ENCODE data around the gene APBB2.
"Not testable (repeated sequence)": the region's sequence is repeated elsewhere in the genome, so short reads cannot be mapped to it uniquely, and the experiment has no call there.

APBB2 gene

DNA sequence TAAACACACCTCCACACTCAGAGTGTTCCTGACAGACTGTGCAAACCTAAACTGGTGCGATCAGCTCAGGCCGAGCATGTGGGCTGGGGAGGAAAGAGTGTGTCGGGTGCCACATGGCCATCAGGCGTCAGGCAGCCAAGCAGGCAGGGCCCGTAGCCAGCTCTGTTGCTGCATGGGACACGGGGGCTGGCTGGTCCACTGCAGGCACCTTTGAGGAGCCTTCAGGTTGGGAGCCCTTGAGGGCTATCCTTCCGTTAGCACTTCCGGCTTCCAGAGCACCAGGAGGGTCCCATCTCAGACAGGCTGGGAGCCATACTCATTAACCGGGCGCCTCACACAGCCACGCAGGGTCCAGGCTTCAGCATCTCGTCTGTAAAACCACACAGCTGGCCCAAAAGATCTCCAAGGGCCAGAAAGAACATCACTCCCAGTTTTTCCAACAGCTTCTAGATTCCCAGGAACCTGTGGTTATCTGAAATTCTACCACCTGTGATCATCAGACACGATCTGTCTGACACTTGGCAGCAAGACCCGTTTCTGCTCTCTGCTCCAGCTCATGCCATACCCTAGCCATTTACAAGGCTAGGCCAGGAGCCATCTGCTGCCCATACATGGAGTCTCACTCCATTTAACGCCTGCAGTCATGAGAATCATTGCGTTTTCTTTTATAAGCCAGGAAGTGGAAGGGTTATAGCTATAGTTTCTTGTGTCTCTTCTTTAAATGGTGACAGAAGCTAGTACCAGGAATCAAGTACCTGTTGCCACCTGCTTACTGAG lies 377.1 kb downstream of the APBB2 start:
- Mint-ChIP-seq H3K4me1 (ENCODE audit: low read depth) (peaks cover 7% of the 10 kb centered on the region), H3K27me3 (no peaks in the 10 kb centered on the region), H3K4me3 (no peak overlapping the region), H3K27ac (no peak overlapping the region), H3K9me3 (no peaks in the 10 kb centered on the region), H3K36me3 (ENCODE audit: low read depth) (no peaks in the 10 kb centered on the region)
- DNase-seq = no peak

DNA sequence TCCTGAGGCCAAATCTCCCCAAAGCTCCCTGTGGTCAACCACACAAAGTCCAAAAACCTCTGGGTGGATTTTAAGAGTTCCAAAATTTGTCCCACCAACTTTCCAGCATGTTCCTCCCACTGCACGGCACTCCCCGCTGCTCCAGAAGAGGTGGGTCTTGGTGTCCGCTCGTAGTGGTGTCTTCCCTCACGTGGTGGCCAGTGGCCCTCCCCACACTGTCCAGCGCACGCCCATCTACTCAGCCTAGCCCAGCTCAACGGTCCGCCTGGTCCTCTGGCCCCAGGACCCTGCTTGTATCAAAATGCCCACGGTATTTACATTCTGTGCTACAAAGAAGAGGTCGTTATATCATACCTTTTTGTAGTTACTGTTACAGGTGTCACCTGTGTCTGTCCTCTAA lies 381.1 kb downstream of the APBB2 start:
- Mint-ChIP-seq H3K36me3 (ENCODE audit: low read depth) (no peaks in the 10 kb centered on the region), H3K4me1 (ENCODE audit: low read depth) (no peaks in the 10 kb centered on the region), H3K27me3 (peaks cover 4% of the 10 kb centered on the region), H3K27ac (no peak overlapping the region), H3K9me3 (peaks cover 3% of the 10 kb centered on the region), H3K4me3 (no peak overlapping the region)
- DNase-seq = no peak

DNA sequence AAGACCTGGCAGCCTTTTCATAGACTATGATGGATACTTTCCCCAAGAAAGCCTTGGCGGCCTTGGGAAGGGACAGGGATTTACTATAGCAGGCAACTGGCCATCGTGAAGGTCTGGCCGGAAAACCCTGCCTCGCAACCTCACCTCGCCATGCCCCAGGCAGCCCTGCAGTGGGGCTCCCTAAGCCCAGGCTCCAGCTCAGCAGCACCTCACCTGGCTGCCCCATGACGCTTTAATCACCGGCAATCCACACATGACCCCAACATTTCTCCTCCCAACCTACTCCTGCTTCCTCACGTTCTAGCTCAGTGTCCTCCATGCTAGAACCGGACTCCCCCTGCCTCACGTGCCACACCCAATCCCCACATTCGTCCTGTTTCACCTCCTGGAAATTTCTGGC lies 382.2 kb downstream of the APBB2 start:
- no peaks in the 10 kb centered on the region for H3K36me3 Mint-ChIP-seq (ENCODE audit: low read depth)
- no peak for DNase-seq
- peaks cover 7% of the 10 kb centered on the region for H3K9me3 Mint-ChIP-seq
- H3K27me3 Mint-ChIP-seq = peaks cover 4% of the 10 kb centered on the region
- peaks cover 2% of the 10 kb centered on the region for H3K4me1 Mint-ChIP-seq (ENCODE audit: low read depth)
- no peak overlapping the region for H3K27ac Mint-ChIP-seq
- no peak overlapping the region for H3K4me3 Mint-ChIP-seq

DNA sequence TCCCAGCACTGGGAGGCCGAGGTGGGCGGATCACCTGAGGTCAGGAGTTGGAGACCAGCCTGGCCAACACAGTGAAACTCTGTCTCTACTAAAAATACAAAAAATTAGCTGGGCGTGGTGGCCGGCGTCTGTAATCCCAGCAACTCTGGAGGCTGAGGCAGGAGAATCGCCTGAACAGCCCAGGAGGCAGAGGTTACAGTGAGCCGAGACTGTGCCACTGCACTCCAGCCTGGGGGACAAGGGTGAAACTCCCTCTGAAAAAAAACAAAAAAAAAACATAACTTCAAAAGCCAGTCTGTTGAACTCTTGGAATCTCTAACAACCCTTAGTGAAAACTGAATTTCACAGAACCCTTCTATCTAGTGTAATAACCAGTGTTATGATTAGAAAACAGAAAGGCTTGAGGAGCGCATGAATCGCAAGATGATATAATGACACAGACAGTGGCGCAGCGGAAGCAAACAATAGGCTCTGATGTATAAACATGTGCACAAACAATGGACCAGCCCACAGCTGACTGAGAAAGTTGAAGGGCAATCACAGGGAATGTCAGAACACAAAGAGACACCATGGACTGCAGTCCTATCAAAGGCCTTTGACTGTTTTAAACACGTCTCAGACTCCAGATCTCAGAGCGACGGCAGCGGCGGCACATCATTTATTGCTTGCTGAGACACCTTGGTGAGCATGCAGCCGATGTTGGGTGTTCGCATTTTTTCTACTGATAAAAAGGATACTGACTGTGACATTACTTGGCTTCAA lies 383.0 kb downstream of the APBB2 start:
- peaks cover 2% of the 10 kb centered on the region for H3K4me1 Mint-ChIP-seq (ENCODE audit: low read depth)
- H3K9me3 Mint-ChIP-seq = peaks cover 7% of the 10 kb centered on the region
- H3K27ac Mint-ChIP-seq = no peak overlapping the region

DNA sequence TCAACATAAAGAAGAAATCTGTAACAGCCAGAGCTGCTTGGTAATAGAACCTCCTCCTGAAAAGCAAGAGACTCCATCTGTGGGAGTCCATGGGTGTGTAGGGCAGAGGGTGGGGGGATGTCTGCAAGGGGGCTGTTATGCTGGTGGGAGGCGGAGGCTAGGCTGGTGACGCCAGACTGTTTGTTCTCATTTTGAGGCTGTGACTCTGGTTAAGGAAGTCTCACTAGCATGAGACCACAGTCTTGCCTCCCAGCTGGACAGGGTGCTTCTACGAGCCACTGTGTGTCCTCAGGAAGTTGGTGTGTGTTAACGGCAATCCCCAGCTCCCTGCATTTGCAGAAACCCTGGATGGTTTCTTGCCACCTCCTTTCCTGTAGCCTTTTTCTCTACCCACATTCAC lies 384.8 kb downstream of the APBB2 start:
- H3K27me3 Mint-ChIP-seq = peaks cover 4% of the 10 kb centered on the region
- no peak overlapping the region for H3K27ac Mint-ChIP-seq
- H3K4me1 Mint-ChIP-seq (ENCODE audit: low read depth) = peaks cover 2% of the 10 kb centered on the region
- H3K9me3 Mint-ChIP-seq = peaks cover 7% of the 10 kb centered on the region
- no peak for DNase-seq
- H3K4me3 Mint-ChIP-seq = no peak overlapping the region
- no peaks in the 10 kb centered on the region for H3K36me3 Mint-ChIP-seq (ENCODE audit: low read depth)

More for the DNA sequence above, 383.0 kb downstream of the APBB2 start:
- Mint-ChIP-seq H3K36me3 (ENCODE audit: low read depth) (no peaks in the 10 kb centered on the region), H3K4me3 (no peak overlapping the region), H3K27me3 (peaks cover 4% of the 10 kb centered on the region)
- no peak for DNase-seq

DNA sequence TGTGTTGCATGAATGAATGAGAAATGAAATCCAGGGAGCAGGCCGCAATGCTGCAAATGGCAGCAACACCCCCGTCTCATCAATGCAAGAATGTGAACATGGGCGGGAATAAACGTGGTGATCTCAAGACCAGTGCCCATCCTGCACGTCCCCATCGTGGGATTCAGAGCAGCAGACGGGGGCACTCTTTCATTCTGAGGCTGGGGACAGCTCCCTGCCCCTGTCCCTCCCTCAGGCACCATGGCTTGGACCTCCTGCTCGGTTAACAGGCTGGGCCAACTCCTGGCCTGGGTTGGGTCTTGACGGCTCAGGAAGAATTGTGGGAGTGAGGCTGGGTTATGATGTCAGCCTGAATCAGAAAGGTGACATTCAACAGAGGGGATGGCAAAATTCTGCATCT lies 385.7 kb downstream of the APBB2 start:
- no peak for DNase-seq

DNA sequence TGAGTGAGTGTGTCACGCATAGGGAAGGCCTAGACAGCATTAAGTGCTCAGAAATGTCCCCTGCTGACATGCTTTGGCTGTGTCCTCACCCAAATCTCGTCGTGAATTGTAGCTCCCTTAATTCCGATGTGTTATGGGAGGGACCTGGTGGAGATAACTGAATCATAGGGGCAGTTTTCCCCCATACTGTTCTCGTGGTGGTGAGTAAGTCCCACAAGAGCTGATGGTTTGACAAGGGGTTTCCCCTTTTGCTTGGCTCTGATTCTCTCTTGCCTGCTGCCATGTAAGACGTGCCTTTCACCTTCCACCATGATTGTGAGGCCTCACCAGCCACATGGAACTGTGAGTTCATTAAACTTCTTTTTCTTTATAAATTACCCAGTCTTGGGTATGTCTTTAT lies 386.6 kb downstream of the APBB2 start:
- DNase-seq = no peak
- H3K4me1 Mint-ChIP-seq (ENCODE audit: low read depth) = peaks cover 2% of the 10 kb centered on the region
- H3K27me3 Mint-ChIP-seq = peaks cover 4% of the 10 kb centered on the region
- peaks cover 7% of the 10 kb centered on the region for H3K9me3 Mint-ChIP-seq
- H3K4me3 Mint-ChIP-seq = no peak overlapping the region
- no peaks in the 10 kb centered on the region for H3K36me3 Mint-ChIP-seq (ENCODE audit: low read depth)
- no peak overlapping the region for H3K27ac Mint-ChIP-seq

More for the DNA sequence above, 385.7 kb downstream of the APBB2 start:
- H3K4me1 Mint-ChIP-seq (ENCODE audit: low read depth) = peaks cover 2% of the 10 kb centered on the region
- no peak overlapping the region for H3K4me3 Mint-ChIP-seq
- H3K27ac Mint-ChIP-seq = no peak overlapping the region
- H3K27me3 Mint-ChIP-seq = peaks cover 4% of the 10 kb centered on the region
- peaks cover 7% of the 10 kb centered on the region for H3K9me3 Mint-ChIP-seq
- no peaks in the 10 kb centered on the region for H3K36me3 Mint-ChIP-seq (ENCODE audit: low read depth)

DNA sequence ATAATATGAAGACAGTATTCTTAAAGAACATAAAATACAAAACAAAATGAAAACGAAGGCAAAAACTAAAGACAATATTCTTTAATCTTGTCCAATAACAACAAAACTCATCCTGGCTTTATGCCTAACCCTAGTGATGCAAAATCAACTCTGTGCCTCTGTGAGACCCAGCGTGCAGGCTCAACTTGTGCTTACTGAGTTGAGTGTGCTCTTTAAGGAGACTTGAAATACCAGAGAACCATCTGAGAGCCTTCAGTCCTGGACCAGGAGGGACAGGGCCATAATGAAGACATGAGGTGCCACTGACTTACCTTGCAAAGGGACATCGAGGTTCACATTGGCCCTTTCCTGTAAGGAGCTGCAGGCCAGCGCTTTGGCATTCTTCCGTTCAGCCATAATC lies 387.5 kb downstream of the APBB2 start:
- peaks cover 7% of the 10 kb centered on the region for H3K9me3 Mint-ChIP-seq
- H3K4me1 Mint-ChIP-seq (ENCODE audit: low read depth) = peaks cover 2% of the 10 kb centered on the region
- peaks cover 4% of the 10 kb centered on the region for H3K27me3 Mint-ChIP-seq
- H3K27ac Mint-ChIP-seq = no peak overlapping the region
- DNase-seq = no peak
- H3K36me3 Mint-ChIP-seq (ENCODE audit: low read depth) = no peaks in the 10 kb centered on the region
- no peak overlapping the region for H3K4me3 Mint-ChIP-seq

DNA sequence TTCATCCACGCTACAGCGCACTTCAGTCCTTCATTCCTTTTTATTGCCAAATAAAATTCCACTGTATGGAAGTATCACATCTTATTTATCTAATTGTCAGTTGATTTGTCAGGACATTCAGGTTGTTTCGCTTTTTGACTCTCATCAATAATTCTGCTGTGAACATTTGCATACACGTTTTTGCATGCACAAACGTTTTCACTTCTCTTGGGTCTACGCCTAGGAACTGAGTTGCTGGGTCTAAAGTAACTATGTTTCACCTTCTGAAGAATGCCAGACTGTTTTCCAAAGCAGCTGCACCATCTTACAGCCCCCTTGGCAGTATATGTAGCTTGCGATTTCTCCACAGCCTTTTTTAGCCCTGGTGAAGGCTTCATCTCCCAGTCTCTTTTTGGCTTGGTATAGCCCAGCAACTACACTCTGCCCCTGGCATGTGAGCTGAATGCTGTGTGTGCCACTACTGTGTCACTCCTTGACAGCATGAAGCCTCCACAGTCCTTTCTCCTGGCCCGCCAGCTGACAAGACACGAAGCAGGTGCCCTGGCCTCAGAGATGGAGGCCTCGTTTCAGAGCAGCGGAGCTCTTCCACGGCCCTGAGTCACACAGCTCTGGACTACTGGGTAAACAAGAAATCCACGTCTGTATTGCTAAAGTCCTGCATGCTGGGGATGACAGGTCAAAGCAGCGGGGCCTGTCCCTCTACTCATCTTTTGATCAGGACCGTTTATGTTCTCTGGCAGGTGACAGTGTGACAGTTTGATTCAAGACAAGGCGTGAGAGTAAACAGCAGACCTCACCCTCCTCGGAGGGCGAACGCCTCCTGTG lies 389.1 kb downstream of the APBB2 start:
- peaks cover 2% of the 10 kb centered on the region for H3K4me1 Mint-ChIP-seq (ENCODE audit: low read depth)
- peaks cover 7% of the 10 kb centered on the region for H3K9me3 Mint-ChIP-seq
- H3K27ac Mint-ChIP-seq = no peak overlapping the region
- H3K4me3 Mint-ChIP-seq = no peak overlapping the region
- DNase-seq = no peak
- H3K27me3 Mint-ChIP-seq = peaks cover 4% of the 10 kb centered on the region
- H3K36me3 Mint-ChIP-seq (ENCODE audit: low read depth) = no peaks in the 10 kb centered on the region

DNA sequence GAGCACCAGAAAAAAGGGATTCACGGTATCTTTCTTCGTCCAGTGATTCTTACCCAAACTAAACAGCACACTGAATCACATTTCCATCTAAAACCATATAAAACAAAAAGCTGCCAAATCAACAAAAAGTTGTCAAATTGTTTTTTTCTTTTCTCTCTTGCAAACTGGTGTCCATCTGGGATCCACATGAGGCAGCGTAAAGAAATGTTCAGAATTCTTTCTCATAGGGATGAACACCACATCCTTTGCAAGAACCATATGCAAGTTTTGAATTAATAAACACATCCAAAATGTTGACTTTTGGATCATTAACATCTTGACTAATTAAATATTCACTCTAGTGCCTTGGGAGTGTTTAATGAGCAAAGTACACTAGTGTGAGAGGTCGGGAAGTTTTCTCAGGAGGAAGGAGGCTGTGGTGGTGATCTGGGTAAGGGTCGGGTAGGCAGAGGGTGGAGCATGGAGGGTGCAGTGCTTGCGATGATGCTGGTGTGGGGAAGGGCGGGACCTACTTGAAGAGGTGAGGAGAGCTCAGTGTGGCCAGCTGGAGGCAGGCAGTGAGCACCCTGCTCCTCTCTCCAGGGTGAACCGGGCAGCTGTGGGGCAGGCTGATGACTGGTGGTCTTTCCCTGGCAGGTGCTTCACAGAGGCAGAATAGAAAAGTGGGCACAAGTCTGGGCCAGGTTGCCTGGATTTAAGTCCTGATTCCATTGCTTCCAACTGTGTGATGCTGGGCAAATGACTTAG lies 391.7 kb downstream of the APBB2 start:
- Mint-ChIP-seq H3K27ac (no peak overlapping the region), H3K27me3 (no peaks in the 10 kb centered on the region), H3K9me3 (no peaks in the 10 kb centered on the region), H3K4me3 (no peak overlapping the region), H3K4me1 (ENCODE audit: low read depth) (no peaks in the 10 kb centered on the region), H3K36me3 (ENCODE audit: low read depth) (no peaks in the 10 kb centered on the region)
- DNase-seq = no peak

DNA sequence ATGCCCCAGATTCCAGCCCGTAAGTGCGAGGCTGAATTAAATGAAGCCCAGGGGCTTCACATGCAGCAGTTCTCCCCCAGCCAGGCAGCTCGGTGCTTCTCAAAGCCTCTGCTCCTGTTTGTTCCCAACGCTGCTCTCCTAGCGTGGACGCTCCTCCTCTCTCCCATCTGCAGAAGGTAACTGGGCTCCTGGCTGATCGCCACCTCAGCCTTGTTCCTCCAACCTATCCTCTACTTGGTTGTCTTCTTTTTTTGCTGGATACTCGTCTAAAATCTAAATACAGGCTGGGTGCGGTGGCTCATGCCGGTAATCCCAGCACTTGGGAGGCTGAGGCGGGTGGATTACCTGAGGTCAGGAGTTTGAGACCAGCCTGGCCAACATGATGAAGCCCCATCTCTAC lies 394.2 kb downstream of the APBB2 start:
- no peaks in the 10 kb centered on the region for H3K36me3 Mint-ChIP-seq (ENCODE audit: low read depth)
- no peak for DNase-seq
- no peaks in the 10 kb centered on the region for H3K27me3 Mint-ChIP-seq
- H3K9me3 Mint-ChIP-seq = no peaks in the 10 kb centered on the region
- no peak overlapping the region for H3K27ac Mint-ChIP-seq
- H3K4me3 Mint-ChIP-seq = no peak overlapping the region
- H3K4me1 Mint-ChIP-seq (ENCODE audit: low read depth) = no peaks in the 10 kb centered on the region

DNA sequence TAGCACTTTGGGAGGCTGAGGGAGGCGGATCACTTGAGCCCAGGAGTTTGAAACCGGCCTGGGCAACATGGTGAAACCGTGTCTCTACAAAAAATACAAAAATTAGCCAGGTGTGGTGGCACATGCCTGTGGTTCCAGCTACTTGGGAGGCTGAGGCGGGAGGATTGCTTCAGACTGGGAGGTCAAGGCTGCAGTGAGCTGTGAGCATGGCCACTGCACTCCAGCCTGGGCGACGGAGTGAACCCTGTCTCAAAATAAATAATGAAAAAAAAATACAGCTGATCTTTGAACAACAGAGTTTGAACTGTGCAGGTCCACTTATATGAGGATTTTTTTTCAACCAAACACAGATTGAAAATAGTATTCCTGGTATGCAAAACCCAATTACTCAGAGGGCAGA lies 397.2 kb downstream of the APBB2 start:
- not testable (repeated sequence) for H3K4me1 Mint-ChIP-seq (ENCODE audit: low read depth); DNase-seq; H3K27me3 Mint-ChIP-seq; H3K9me3 Mint-ChIP-seq; H3K27ac Mint-ChIP-seq; H3K4me3 Mint-ChIP-seq; H3K36me3 Mint-ChIP-seq (ENCODE audit: low read depth)

DNA sequence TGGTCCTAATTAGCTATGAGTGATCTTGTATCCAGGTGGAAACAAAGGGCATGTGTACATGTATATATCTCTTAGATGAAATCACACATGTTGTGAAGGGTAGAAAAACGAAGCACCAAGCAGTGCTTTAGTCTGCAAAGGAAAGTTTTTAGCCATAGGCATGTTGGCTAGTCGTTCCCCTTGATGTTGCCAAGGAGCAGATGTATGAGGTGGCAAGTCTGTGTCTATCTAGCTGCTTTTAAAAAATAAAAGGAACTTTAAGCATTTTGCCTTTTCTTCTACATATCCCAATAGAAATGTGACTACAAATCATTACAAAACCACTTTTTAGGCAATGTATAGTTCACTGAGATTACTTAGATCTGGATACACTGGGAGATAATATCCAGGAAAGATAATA lies 401.5 kb downstream of the APBB2 start:
- H3K27ac Mint-ChIP-seq = no peak overlapping the region
- H3K9me3 Mint-ChIP-seq = no peaks in the 10 kb centered on the region
- no peak for DNase-seq
- no peaks in the 10 kb centered on the region for H3K36me3 Mint-ChIP-seq (ENCODE audit: low read depth)
- H3K27me3 Mint-ChIP-seq = peaks cover 9% of the 10 kb centered on the region
- H3K4me3 Mint-ChIP-seq = no peak overlapping the region
- H3K4me1 Mint-ChIP-seq (ENCODE audit: low read depth) = no peaks in the 10 kb centered on the region

DNA sequence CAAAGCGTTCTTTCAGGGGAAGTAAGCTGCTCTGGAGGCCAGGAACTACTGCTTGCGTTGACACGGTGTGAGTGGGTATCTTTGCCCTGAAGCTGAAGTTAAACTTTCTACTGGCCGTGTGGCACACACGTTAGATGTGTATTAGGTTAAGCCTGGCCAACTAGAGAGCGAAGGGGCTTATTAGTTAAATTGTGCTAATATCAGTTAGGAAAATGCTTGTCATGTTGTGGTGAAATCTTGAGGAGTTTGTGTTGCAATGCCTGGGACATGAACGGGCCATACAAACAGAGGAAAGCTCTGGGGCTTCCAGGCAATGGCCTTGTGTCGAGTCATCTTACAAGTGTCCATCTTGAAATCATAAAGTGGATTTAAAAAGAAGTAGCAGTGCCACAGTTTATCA lies 402.0 kb downstream of the APBB2 start:
- H3K4me3 Mint-ChIP-seq = no peak overlapping the region
- DNase-seq = no peak
- no peak overlapping the region for H3K27ac Mint-ChIP-seq
- no peaks in the 10 kb centered on the region for H3K9me3 Mint-ChIP-seq
- H3K27me3 Mint-ChIP-seq = peaks cover 9% of the 10 kb centered on the region
- no peaks in the 10 kb centered on the region for H3K4me1 Mint-ChIP-seq (ENCODE audit: low read depth)
- H3K36me3 Mint-ChIP-seq (ENCODE audit: low read depth) = no peaks in the 10 kb centered on the region

All from activated T-cell treated with anti-CD3 and anti-CD28 coated beads, Interleukin-2, amount 50 U/mL, for 24 hours (primary cell).